ENCODE results near the gene ZC3H12C. TPM values are rescaled to one million over a fixed set of nuclear protein-coding genes. Genes with fewer than 3 reads are reported as not detected.
A peak's percentile ranks its signal among the peaks of the same experiment; 100 is the strongest.

The ZC3H12C gene
- total RNA-seq, 1 donor from 2014 or later = 9.6 TPM

- Mint-ChIP-seq H3K4me3 (ENCODE audit: low read depth) (no peak overlapping the region), H3K4me1 (ENCODE audit: low read depth) (peaks cover 13% of the 10 kb centered on the region), H3K36me3 (ENCODE audit: insufficient read depth) (no peaks in the 10 kb centered on the region), H3K9me3 (ENCODE audit: low read depth) (no peaks in the 10 kb centered on the region), H3K27me3 (no peaks in the 10 kb centered on the region), H3K27ac (peak overlapping the region; percentile 88)
- TF ChIP-seq CTCF (IDR thresholded peaks at IDR 0.05; ENCODE audit: unreplicated experiment) = no peak
- no peak for DNase-seq (ENCODE audit: low spot score, unreplicated experiment)
Measured at GRCh38 chr11:110185121-110185591, 92.0 kb downstream of the ZC3H12C start.

DNA sequence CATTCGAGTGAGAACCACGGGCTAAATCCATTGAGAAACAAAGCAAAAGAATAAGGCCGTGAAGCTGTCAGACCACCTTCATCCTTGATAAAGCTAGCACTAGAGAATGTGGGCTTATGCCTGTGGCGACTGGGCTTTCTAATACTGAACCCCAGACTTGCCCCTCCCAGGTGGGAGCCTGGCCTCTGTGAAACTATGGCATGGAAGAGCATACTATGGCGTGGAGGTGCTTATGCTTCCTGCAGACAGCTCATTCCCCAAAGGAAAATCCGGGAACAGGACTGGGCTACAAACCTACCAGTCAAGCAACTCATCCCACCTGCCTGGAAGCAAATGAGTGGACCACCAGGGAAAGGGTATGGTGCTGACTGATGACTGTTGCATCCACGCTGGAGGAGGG, 92.4 kb downstream of the ZC3H12C start:
- no peak for DNase-seq (ENCODE audit: low spot score, unreplicated experiment)
- TF ChIP-seq CTCF (IDR thresholded peaks at IDR 0.05; ENCODE audit: unreplicated experiment) = no peak
- H3K9me3 Mint-ChIP-seq (ENCODE audit: low read depth) = peaks cover 3% of the 10 kb centered on the region
- H3K27me3 Mint-ChIP-seq = no peaks in the 10 kb centered on the region
- H3K4me3 Mint-ChIP-seq (ENCODE audit: low read depth) = no peak overlapping the region
- H3K4me1 Mint-ChIP-seq (ENCODE audit: low read depth) = peaks cover 13% of the 10 kb centered on the region
- H3K36me3 Mint-ChIP-seq (ENCODE audit: insufficient read depth) = no peaks in the 10 kb centered on the region
- peak overlapping the region; percentile 88 for H3K27ac Mint-ChIP-seq

DNA sequence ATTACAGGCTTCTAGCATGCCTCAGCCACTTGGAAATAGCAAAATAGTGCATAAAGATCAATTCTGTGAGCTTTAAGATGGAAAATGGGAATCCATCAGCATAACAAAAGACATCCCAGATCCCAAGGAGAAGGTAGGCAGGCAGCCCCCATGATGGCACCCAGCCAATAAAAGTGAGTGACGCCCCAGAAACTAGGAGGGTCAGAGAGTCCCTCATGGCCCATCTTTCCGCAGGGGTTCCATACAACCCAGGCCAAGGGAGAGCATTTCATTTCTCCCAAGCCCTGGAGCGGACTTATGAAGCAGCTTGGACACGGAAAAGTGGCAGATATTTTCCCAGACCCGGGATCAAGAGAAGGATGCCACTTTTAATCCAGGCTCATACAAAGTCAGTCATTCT, 93.3 kb downstream of the ZC3H12C start:
- DNase-seq (ENCODE audit: low spot score, unreplicated experiment) = no peak
- no peaks in the 10 kb centered on the region for H3K27me3 Mint-ChIP-seq
- peaks cover 9% of the 10 kb centered on the region for H3K9me3 Mint-ChIP-seq (ENCODE audit: low read depth)
- TF ChIP-seq CTCF (IDR thresholded peaks at IDR 0.05; ENCODE audit: unreplicated experiment) = no peak
- peaks cover 13% of the 10 kb centered on the region for H3K4me1 Mint-ChIP-seq (ENCODE audit: low read depth)
- no peaks in the 10 kb centered on the region for H3K36me3 Mint-ChIP-seq (ENCODE audit: insufficient read depth)
- H3K4me3 Mint-ChIP-seq (ENCODE audit: low read depth) = no peak overlapping the region
- no peak overlapping the region for H3K27ac Mint-ChIP-seq

DNA sequence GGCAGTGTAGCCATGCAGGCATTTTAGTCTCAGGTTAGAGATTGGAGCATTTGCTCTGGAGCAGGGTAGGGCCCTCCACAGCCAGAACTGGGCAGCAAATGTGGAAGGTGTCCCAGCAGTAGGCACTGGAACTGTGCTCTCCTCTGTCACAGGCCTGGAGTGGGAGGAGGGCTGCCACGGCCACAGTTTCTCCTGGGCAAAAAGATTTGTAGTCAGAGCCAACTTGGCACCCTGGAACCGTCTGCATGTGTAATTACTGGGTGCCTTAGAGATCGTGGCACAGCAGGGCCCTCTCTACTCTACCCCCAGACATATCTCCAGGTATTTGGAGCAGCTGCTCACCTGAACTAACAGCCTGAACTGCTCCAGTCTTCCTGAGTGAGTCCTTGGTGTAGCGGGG, 93.7 kb downstream of the ZC3H12C start:
- Mint-ChIP-seq H3K27me3 (no peaks in the 10 kb centered on the region), H3K4me1 (ENCODE audit: low read depth) (peaks cover 13% of the 10 kb centered on the region), H3K4me3 (ENCODE audit: low read depth) (no peak overlapping the region), H3K9me3 (ENCODE audit: low read depth) (peaks cover 9% of the 10 kb centered on the region), H3K27ac (no peak overlapping the region), H3K36me3 (ENCODE audit: insufficient read depth) (no peaks in the 10 kb centered on the region)
- TF ChIP-seq CTCF (IDR thresholded peaks at IDR 0.05; ENCODE audit: unreplicated experiment) = no peak
- DNase-seq (ENCODE audit: low spot score, unreplicated experiment) = no peak

GRCh38 chr11:110187731-110188130, 94.5 kb downstream of the ZC3H12C start:
- TF ChIP-seq CTCF (IDR thresholded peaks at IDR 0.05; ENCODE audit: unreplicated experiment) = no peak
- Mint-ChIP-seq H3K4me3 (ENCODE audit: low read depth) (no peak overlapping the region), H3K27ac (no peak overlapping the region), H3K4me1 (ENCODE audit: low read depth) (peaks cover 13% of the 10 kb centered on the region), H3K9me3 (ENCODE audit: low read depth) (peaks cover 9% of the 10 kb centered on the region), H3K27me3 (no peaks in the 10 kb centered on the region), H3K36me3 (ENCODE audit: insufficient read depth) (no peaks in the 10 kb centered on the region)
- DNase-seq (ENCODE audit: low spot score, unreplicated experiment) = no peak
